Endodermal cell (in vitro differentiated cells): ENCODE results near the gene NUP62. TPM values are rescaled to one million over a fixed set of nuclear protein-coding genes. Genes with fewer than 3 reads are reported as not detected.

Source experiments
- DNase-seq: peaks from one replicate; pipeline ENCODE4 v3.0.0-alpha.2; 2017
- H3K27ac ChIP-seq: 2 replicates; pipeline ENCODE4 v1.5.1; 2013; ENCODE audit warnings: mild to moderate bottlenecking, low read depth, low read length, moderate library complexity
- H3K27me3 ChIP-seq: 2 replicates; pipeline ENCODE4 v1.6.1; 2013; ENCODE audit warnings: mild to moderate bottlenecking, low read length, moderate library complexity; ENCODE audit not compliant: insufficient read depth, control insufficient read depth, poor library complexity, severe bottlenecking
- H3K36me3 ChIP-seq: 2 replicates; pipeline ENCODE4 v1.7.0; 2013; ENCODE audit warnings: mild to moderate bottlenecking, low read length, moderate library complexity; ENCODE audit not compliant: control insufficient read depth, insufficient read depth
- H3K4me1 ChIP-seq: one replicate; pipeline ENCODE4 v1.7.0; 2013; ENCODE audit warnings: low read length; ENCODE audit not compliant: control insufficient read depth, insufficient read depth
- H3K4me3 ChIP-seq: 2 replicates; pipeline ENCODE4 v1.5.1; 2013; ENCODE audit warnings: mild to moderate bottlenecking, low read length, moderate library complexity
- H3K9ac ChIP-seq: 2 replicates; pipeline ENCODE4 v1.6.1; 2013; ENCODE audit warnings: mild to moderate bottlenecking, low read length, moderate library complexity; ENCODE audit not compliant: poor library complexity, severe bottlenecking; ENCODE audit errors: extremely low read depth
- H3K9me3 ChIP-seq: 2 replicates; pipeline ENCODE4 v1.6.1; 2013; ENCODE audit warnings: mild to moderate bottlenecking, low read length, moderate library complexity; ENCODE audit not compliant: control insufficient read depth
- H3K27ac Mint-ChIP-seq: 2 replicates; pipeline ENCODE4 v1.8.0; 2020; ENCODE audit warnings: mixed read lengths
- H3K27me3 Mint-ChIP-seq: 2 replicates; pipeline ENCODE4 v1.8.0; 2021; ENCODE audit warnings: mild to moderate bottlenecking, mixed read lengths; ENCODE audit not compliant: insufficient read depth
- H3K36me3 Mint-ChIP-seq: 2 replicates; pipeline ENCODE4 v1.8.0; 2020; ENCODE audit warnings: low read depth, mixed read lengths
- H3K4me1 Mint-ChIP-seq: 2 replicates; pipeline ENCODE4 v1.8.0; 2020; ENCODE audit warnings: mixed read lengths
- H3K4me3 Mint-ChIP-seq: 2 replicates; pipeline ENCODE4 v1.8.0; 2020; ENCODE audit warnings: mild to moderate bottlenecking, moderate library complexity, mixed read lengths
- H3K9me3 Mint-ChIP-seq: 2 replicates; pipeline ENCODE4 v1.8.0; 2020; ENCODE audit warnings: mild to moderate bottlenecking, mixed read lengths
- CTCF ChIP-seq: fragments of 200-600 bp; sonication (generic); conservative IDR thresholded peaks from 2 replicates; pipeline ENCODE4 v1.5.0; 2021; ENCODE audit warnings: antibody characterized with exemption, mild to moderate bottlenecking
- WGBS, 2 experiments: methylation state at CpG; one replicate each; pipeline versions ENCODE4 v1.1.5 to v1.1.7; 2013; ENCODE audit warnings: missing lambda C conversion rate in 2 of 2, mixed read lengths in 1 of 2; ENCODE audit not compliant: insufficient coverage in 1 of 2, insufficient read length in 1 of 2; 5-methylcytosine and 5-hydroxymethylcytosine counted together
- total RNA-seq, 2 donors: library from RNA; stranded (reverse); fragmentation: NEBNext Ultra II Directional in 1 of 2; extraction: Animal tissue kit (Norgen Biotek cat#: 25700) in 1 of 2; gene quantifications; 2 replicates in 1 of 2; 3 replicates in 1 of 2; pipeline ENCODE4 v1.2.1, GENCODE V29; 2021

Gene NUP62
- total RNA-seq, 2 donors from 2014 or later, result 84.9 to 96.4 TPM

GRCh38 chr19:49887665-49888509 is 41.4 kb downstream of the NUP62 start:
- Mint-ChIP-seq H3K36me3 (peaks cover 39% of the 10 kb centered on the region), H3K4me1 (no peaks in the 10 kb centered on the region), H3K27ac (no peak overlapping the region), H3K27me3 (peaks cover 36% of the 10 kb centered on the region), H3K4me3 (no peak overlapping the region), H3K9me3 (peaks cover 5% of the 10 kb centered on the region)
- Histone ChIP-seq H3K9ac (no peak overlapping the region), H3K27me3 (no peaks in the 10 kb centered on the region), H3K4me3 (no peak overlapping the region), H3K9me3 (no peaks in the 10 kb centered on the region), H3K4me1 (no peaks in the 10 kb centered on the region), H3K27ac (no peak overlapping the region), H3K36me3 (peaks cover 21% of the 10 kb centered on the region)
- WGBS, 2 experiments, result 94 to 99% methylated on average over 21 to 47 of the region's 54 CpGs
- DNase-seq, result no peak
- no peak for TF ChIP-seq CTCF

GRCh38 chr19:49887037-49887664 is 42.2 kb downstream of the NUP62 start:
- no peak overlapping the region for H3K27ac Mint-ChIP-seq
- 93 to 94% methylated on average over 21 to 23 of the region's 23 CpGs for WGBS, 2 experiments
- H3K4me1 Mint-ChIP-seq, result no peaks in the 10 kb centered on the region
- H3K9ac ChIP-seq, result no peak overlapping the region
- H3K4me3 ChIP-seq, result no peak overlapping the region
- no peak overlapping the region for H3K27ac ChIP-seq
- H3K36me3 Mint-ChIP-seq, result peaks cover 45% of the 10 kb centered on the region
- TF ChIP-seq CTCF, result no peak
- H3K4me1 ChIP-seq, result no peaks in the 10 kb centered on the region
- peaks cover 27% of the 10 kb centered on the region for H3K36me3 ChIP-seq
- H3K9me3 ChIP-seq, result no peaks in the 10 kb centered on the region
- no peaks in the 10 kb centered on the region for H3K27me3 ChIP-seq
- H3K27me3 Mint-ChIP-seq, result peaks cover 28% of the 10 kb centered on the region
- DNase-seq, result no peak
- H3K4me3 Mint-ChIP-seq, result no peak overlapping the region
- H3K9me3 Mint-ChIP-seq, result peaks cover 5% of the 10 kb centered on the region

- Histone ChIP-seq H3K4me3 (no peak overlapping the region), H3K4me1 (no peaks in the 10 kb centered on the region), H3K27ac (no peak overlapping the region), H3K36me3 (peaks cover 47% of the 10 kb centered on the region), H3K27me3 (no peaks in the 10 kb centered on the region), H3K9me3 (no peaks in the 10 kb centered on the region), H3K9ac (no peak overlapping the region)
- WGBS, 2 experiments, result 92 to 96% methylated on average over 2 to 3 of the region's 3 CpGs
- peaks cover 5% of the 10 kb centered on the region for H3K9me3 Mint-ChIP-seq
- no peak for TF ChIP-seq CTCF
- peaks cover 66% of the 10 kb centered on the region for H3K36me3 Mint-ChIP-seq
- DNase-seq, result no peak
- H3K27ac Mint-ChIP-seq, result no peak overlapping the region
- H3K4me3 Mint-ChIP-seq, result no peak overlapping the region
- no peaks in the 10 kb centered on the region for H3K4me1 Mint-ChIP-seq
- peaks cover 8% of the 10 kb centered on the region for H3K27me3 Mint-ChIP-seq
Observed at GRCh38 chr19:49884760-49885159, 44.5 kb downstream of the NUP62 start.
